GM18499 (cell line): ENCODE results near the gene EPAS1.

Experiments
- ATAC-seq: cut with Tn5 transposase; IDR thresholded peaks from one replicate; pipeline ENCODE4 v1.9.1; 2021; ENCODE audit warnings: moderate number of reproducible peaks; ENCODE audit not compliant: insufficient read depth, unreplicated experiment

The EPAS1 gene

GRCh38 chr2:46379213-46380037, 82.2 kb downstream of the EPAS1 start:
- no peak for ATAC-seq

GRCh38 chr2:46380038-46380940, 83.1 kb downstream of the EPAS1 start:
- no peak for ATAC-seq

DNA sequence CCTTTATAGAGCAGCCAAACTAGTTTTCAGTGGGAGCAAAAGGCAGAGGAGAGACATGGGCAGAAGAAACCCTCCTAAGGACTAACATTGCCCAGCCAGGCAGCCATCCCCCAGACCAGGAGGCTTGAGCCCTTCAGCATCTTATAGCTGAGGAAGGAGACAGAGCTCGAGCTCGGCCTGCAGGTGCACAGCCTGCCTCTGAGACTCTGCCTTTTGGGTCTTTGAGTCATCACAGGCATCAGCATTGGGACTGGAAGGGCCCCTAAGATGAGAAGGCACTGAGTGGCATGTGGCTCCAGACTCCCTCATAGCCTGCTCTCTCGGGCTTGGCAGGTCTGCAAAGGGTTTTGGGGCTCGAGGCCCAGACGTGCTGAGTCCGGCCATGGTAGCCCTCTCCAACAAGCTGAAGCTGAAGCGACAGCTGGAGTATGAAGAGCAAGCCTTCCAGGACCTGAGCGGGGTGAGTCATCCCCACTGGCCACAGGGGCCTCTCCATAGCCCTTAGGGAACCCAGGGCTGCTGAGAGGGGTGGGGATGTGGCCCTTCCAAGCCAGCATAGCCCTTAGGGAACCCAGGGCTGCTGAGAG, 84.1 kb downstream of the EPAS1 start:
- no peak for ATAC-seq

DNA sequence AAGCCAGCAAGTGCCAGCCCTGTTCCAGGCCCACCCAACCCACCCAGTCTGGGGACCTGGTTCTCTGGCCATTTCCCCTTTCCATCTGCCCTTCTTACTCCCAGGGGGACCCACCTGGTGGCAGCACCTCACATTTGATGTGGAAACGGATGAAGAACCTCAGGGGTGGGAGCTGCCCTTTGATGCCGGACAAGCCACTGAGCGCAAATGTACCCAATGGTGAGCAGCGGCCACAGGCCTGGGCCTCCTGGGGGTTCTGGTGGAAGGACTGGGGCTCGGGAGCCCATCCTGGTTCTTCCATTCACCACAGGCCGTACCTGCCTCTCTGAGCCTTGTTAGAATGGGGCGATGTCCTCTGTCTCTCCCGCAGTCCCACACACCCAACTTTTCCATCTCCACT, 84.7 kb downstream of the EPAS1 start:
- ATAC-seq: no peak

- no peak for ATAC-seq
These were observed 85.3 kb downstream of the EPAS1 start for GRCh38 chr2:46382331-46383112.

- ATAC-seq: no peak
These were observed 85.8 kb downstream of the EPAS1 start for GRCh38 chr2:46383113-46383395.

DNA sequence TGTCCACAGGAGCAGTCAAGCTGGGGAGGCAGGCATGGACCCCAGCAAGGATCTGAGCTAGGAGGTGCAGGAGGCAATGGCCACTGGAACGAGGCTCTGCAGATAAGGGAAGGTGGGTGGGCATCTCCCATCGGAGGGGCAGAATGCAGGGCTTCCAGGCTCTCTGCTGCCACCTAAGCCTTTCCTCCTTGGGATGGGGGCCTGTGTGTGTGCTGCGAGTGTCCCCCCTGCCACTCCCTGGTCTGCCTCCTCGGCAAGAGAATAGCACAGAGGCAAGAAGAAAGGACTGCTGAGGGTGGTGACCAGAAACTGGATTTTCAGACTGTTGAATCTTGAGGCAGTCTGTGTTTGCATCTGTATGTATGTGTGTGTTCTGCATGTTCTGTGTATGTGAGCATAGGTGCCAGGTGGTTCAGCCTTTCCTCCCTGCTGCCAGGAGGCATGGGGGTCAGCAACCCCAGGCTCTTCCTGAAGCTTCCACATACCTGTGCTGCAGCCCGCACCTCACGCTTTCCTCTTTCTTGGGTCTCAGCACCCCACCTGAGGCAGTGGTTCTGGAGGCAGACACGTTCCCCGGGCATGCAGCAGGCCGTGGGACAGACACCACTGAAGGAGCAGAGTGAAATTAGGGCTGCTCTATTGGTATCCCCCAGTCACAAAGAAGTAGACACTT, 86.7 kb downstream of the EPAS1 start:
- ATAC-seq: no peak

DNA sequence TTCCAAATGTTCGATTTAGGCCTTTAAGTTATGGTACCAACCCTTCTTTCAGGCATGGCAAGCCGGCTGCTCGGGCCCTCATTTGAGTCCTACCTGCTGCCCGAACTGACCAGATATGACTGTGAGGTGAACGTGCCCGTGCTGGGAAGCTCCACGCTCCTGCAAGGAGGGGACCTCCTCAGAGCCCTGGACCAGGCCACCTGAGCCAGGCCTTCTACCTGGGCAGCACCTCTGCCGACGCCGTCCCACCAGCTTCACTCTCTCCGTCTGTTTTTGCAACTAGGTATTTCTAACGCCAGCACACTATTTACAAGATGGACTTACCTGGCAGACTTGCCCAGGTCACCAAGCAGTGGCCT, 87.2 kb downstream of the EPAS1 start:
- no peak for ATAC-seq

GRCh38 chr2:46385786-46386577, 88.8 kb downstream of the EPAS1 start:
- no peak for ATAC-seq

DNA sequence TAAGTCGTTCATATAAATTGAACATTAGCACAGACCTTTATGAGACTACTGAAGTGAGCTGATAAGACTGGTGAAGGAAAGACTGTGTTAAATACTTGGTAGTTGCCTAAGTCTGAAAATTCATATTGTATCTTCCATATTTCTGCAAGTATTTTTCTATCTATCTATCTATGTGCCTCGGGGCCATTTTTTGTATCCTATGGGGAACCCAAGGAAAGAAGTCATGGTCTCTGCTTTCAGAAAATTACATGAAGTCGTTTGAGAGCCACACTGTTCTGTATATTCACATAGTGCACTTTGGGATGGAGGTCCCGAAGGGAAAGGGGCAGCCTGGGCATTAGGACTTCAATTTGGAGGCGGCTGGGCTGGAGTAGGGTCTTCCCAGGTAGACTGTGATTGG, 89.6 kb downstream of the EPAS1 start:
- ATAC-seq: no peak

GRCh38 chr2:46387292-46387691, 90.1 kb downstream of the EPAS1 start:
- no peak for ATAC-seq

DNA sequence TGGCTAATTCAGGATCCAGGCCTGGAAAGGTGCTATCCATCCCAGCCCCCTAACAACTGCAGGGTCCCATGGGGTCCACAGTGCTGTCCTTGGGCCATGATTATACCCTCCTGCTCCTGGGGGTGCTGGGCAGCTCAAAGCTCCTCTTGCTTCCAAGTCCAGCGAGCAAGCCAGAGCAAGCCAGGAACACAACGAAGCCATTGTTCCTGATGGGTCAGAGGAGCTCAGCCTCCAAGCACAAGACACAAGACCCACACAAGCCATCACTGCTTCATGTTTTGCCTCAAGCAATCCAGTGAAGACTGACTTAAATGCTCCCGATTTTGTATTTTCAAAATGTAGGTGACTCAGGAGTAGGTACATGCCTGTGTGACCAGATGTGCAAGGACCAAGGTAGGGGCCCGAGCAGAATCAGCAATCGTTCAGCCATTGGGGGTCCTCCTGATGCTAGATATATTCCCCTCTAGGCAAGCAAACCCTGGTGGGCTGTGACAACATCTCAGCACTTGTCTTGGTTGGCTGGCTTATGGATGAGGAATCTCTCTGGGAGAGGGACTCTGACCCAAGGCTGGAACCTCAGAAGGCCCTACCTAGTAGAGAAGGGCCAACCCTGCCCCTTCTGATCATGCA, 90.8 kb downstream of the EPAS1 start:
- no peak for ATAC-seq

GRCh38 chr2:46388881-46389280, 91.7 kb downstream of the EPAS1 start:
- ATAC-seq: no peak

- ATAC-seq: no peak
These were observed 92.3 kb downstream of the EPAS1 start for GRCh38 chr2:46389417-46389916.

- no peak for ATAC-seq
These were observed 92.8 kb downstream of the EPAS1 start for GRCh38 chr2:46390036-46390435.

GRCh38 chr2:46390901-46391395, 93.7 kb downstream of the EPAS1 start:
- ATAC-seq: no peak

DNA sequence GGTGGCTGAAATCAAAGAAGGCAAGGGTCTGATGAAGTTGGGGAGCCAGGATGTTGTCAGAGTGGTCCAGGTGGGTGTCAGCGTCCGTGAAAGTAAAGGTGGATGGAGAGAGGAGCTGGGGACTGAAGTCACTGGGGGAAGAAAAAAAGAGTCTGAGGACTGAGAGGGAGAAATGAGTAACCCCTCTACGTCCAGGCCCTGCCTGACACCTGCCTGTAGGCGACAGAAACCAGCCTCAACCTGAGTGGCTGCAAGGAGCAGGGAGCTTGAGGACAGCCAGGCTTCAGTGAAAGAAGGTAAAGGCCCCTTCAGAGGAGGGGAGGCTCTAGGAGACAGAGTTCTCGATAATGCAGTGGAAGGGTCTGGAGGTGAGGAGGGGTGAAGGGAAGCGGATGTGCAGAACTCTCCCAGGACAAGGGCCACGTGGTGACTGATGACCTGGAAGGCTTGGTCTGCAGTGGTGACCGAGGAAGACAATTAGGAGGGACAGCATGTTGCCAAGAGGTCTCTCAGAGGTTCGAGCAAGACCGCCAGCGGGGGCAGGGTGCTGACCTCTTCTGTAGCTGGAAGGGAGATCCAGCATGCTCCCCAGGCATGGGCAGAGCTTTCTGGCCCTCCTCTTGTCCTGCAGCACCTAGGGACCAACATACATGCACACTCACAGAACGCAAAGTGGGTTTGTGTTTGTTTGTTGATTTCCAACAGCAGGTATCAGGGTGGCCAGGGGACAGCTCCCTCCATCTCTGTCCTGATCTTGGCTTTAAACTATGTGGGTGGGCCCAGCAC, 95.5 kb downstream of the EPAS1 start:
- ATAC-seq: no peak

DNA sequence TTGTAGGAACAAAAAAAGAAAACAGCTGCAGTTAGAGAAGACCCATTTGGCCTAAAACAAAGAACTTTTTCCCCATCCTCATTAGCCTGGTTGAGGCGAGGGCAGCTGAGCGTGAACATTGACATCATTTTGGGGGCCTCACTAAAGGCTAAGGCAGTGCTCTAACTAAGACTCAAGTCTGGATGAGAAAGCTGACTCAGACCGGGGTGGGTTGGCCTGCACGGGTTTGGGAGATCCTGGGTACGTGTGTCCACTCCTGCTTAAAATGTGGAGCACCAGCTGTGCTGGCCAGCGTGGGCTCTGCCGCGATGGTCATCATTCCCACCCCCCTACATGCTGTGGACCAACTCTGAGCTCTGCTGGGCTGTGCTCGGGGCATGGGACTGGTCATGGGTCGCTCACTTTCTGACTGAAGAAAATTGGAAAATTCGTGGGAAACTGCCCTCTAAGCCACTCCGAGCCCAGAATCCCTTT, 96.2 kb downstream of the EPAS1 start:
- ATAC-seq: no peak
